Endothelial cell (in vitro differentiated cells): Measurements from ENCODE around the gene PRR5. TPM values are rescaled to one million over a fixed set of nuclear protein-coding genes. Genes with fewer than 3 reads are reported as not detected.

ENCODE experiments used
- DNase-seq: peaks from one replicate; pipeline ENCODE4 v3.0.0; 2021; ENCODE audit warnings: low spot score
- H3K27ac Mint-ChIP-seq: one replicate; pipeline ENCODE4 v1.8.0; 2021; ENCODE audit warnings: mixed read lengths, inconsistent platforms; ENCODE audit not compliant: unreplicated experiment
- H3K27me3 Mint-ChIP-seq: one replicate; pipeline ENCODE4 v1.8.0; 2021; ENCODE audit warnings: mild to moderate bottlenecking, moderate library complexity, mixed read lengths, inconsistent platforms; ENCODE audit not compliant: unreplicated experiment
- H3K36me3 Mint-ChIP-seq: one replicate; pipeline ENCODE4 v1.8.0; 2021; ENCODE audit warnings: mild to moderate bottlenecking, low read depth, mixed read lengths, inconsistent platforms; ENCODE audit not compliant: unreplicated experiment
- H3K4me1 Mint-ChIP-seq: one replicate; pipeline ENCODE4 v1.8.0; 2021; ENCODE audit warnings: mild to moderate bottlenecking, mixed read lengths, inconsistent platforms; ENCODE audit not compliant: unreplicated experiment
- H3K4me3 Mint-ChIP-seq: one replicate; pipeline ENCODE4 v1.8.0; 2021; ENCODE audit warnings: mild to moderate bottlenecking, mixed read lengths, inconsistent platforms; ENCODE audit not compliant: unreplicated experiment
- H3K9me3 Mint-ChIP-seq: one replicate; pipeline ENCODE4 v1.8.0; 2021; ENCODE audit warnings: mixed read lengths, inconsistent platforms; ENCODE audit not compliant: unreplicated experiment
- CTCF ChIP-seq: fragments of 200-600 bp; sonication (generic); IDR thresholded peaks from one replicate; pipeline ENCODE4 v1.5.0; 2021; ENCODE audit warnings: antibody characterized with exemption; ENCODE audit not compliant: unreplicated experiment
- total RNA-seq: library from RNA; stranded (reverse); fragmentation: NEBNext Ultra II Directional; extraction: Animal tissue kit (Norgen Biotek cat#: 25700); gene quantifications from one replicate; pipeline ENCODE4 v1.2.1, GENCODE V29; 2021; ENCODE audit not compliant: unreplicated experiment

Gene PRR5
- total RNA-seq, 1 donor from 2014 or later: 40.5 TPM

GRCh38 chr22:44733426-44734106 is 31.6 kb downstream of the PRR5 start:
- Mint-ChIP-seq H3K4me1 (no peaks in the 10 kb centered on the region), H3K4me3 (no peak overlapping the region)

GRCh38 chr22:44734278-44734677 is 32.3 kb downstream of the PRR5 start:
- Mint-ChIP-seq H3K9me3 (no peaks in the 10 kb centered on the region), H3K36me3 (peaks cover 3% of the 10 kb centered on the region), H3K27ac (no peak overlapping the region), H3K27me3 (peaks cover 10% of the 10 kb centered on the region), H3K4me3 (no peak overlapping the region), H3K4me1 (no peaks in the 10 kb centered on the region)
- no peak for DNase-seq
- no peak for TF ChIP-seq CTCF

More at GRCh38 chr22:44733426-44734106, 31.6 kb downstream of the PRR5 start:
- H3K27ac Mint-ChIP-seq: no peak overlapping the region
- H3K36me3 Mint-ChIP-seq: peaks cover 3% of the 10 kb centered on the region
- peaks cover 10% of the 10 kb centered on the region for H3K27me3 Mint-ChIP-seq
- DNase-seq: no peak
- TF ChIP-seq CTCF: no peak
- no peaks in the 10 kb centered on the region for H3K9me3 Mint-ChIP-seq

- no peaks in the 10 kb centered on the region for H3K4me1 Mint-ChIP-seq
- H3K4me3 Mint-ChIP-seq: no peak overlapping the region
- DNase-seq: no peak
- H3K9me3 Mint-ChIP-seq: no peaks in the 10 kb centered on the region
- peaks cover 3% of the 10 kb centered on the region for H3K36me3 Mint-ChIP-seq
- no peak overlapping the region for H3K27ac Mint-ChIP-seq
- no peak for TF ChIP-seq CTCF
- peaks cover 10% of the 10 kb centered on the region for H3K27me3 Mint-ChIP-seq
These were observed 33.0 kb downstream of the PRR5 start for GRCh38 chr22:44734801-44735517.

GRCh38 chr22:44735518-44736428 is 33.8 kb downstream of the PRR5 start:
- peak; percentile 93 for DNase-seq
- Mint-ChIP-seq H3K4me3 (no peak overlapping the region), H3K36me3 (peaks cover 3% of the 10 kb centered on the region), H3K27ac (no peak overlapping the region), H3K27me3 (peaks cover 9% of the 10 kb centered on the region), H3K4me1 (no peaks in the 10 kb centered on the region), H3K9me3 (no peaks in the 10 kb centered on the region)
- TF ChIP-seq CTCF: peak; percentile 99
